HepG2 (cell line): ENCODE data around the gene PFDN5. TPM values are rescaled to one million over a fixed set of nuclear protein-coding genes. Genes with fewer than 3 reads are reported as not detected.

Experiments
- CCDC6 ChIP-seq: sonication (generic); formaldehyde crosslinking; IDR thresholded peaks from 2 replicates; pipeline ENCODE4 v1.8.1; 2022; ENCODE audit warnings: mild to moderate bottlenecking, missing genetic modification reagents, moderate library complexity
- CENPX ChIP-seq: sonication (generic); formaldehyde crosslinking; IDR thresholded peaks from 2 replicates; pipeline ENCODE4 v1.9.0; 2021; ENCODE audit warnings: mild to moderate bottlenecking, missing genetic modification reagents, moderate library complexity
- E2F1 ChIP-seq: sonication (generic); formaldehyde crosslinking; IDR thresholded peaks from 2 replicates; pipeline ENCODE4 v1.5.0; 2020; ENCODE audit warnings: missing genetic modification reagents
- ETS1 ChIP-seq: sonication (generic); formaldehyde crosslinking; IDR thresholded peaks from 2 replicates; pipeline ENCODE4 v1.4.0; 2020; ENCODE audit warnings: missing genetic modification reagents
- GABPB1 ChIP-seq: IDR thresholded peaks from 2 replicates; pipeline ENCODE4 v1.6.1; 2016; ENCODE audit warnings: mild to moderate bottlenecking, missing genetic modification reagents, moderate library complexity, missing compliant biosample characterization
- IKZF5 ChIP-seq: IDR thresholded peaks from 2 replicates; pipeline ENCODE4 v1.6.1; 2018; ENCODE audit warnings: missing genetic modification reagents, mild to moderate bottlenecking, missing compliant biosample characterization
- RAD51 ChIP-seq: fragments of 450-650 bp; IDR thresholded peaks from 2 replicates; pipeline ENCODE4 v1.6.1; 2016; ENCODE audit warnings: borderline replicate concordance
- RFXAP ChIP-seq: sonication (generic); formaldehyde crosslinking; IDR thresholded peaks from 2 replicates; pipeline ENCODE4 v1.4.0; 2020; ENCODE audit warnings: missing genetic modification reagents, borderline replicate concordance
- TOPORS ChIP-seq: sonication (generic); formaldehyde crosslinking; IDR thresholded peaks from 2 replicates; pipeline ENCODE4 v1.8.0; 2023; ENCODE audit warnings: mild to moderate bottlenecking, missing genetic modification reagents
- ZBTB21 ChIP-seq: sonication (generic); formaldehyde crosslinking; IDR thresholded peaks from 2 replicates; pipeline ENCODE4 v1.4.0; 2020; ENCODE audit warnings: missing genetic modification reagents
- ZHX2 ChIP-seq, 2 experiments: sonication (generic) in 1 of 2; formaldehyde crosslinking in 1 of 2; IDR thresholded peaks; 2 replicates each; pipeline versions ENCODE4 v1.6.1 to v1.9.0; 2014 to 2022; ENCODE audit warnings: antibody characterized with exemption in 1 of 2, borderline replicate concordance in 1 of 2, inconsistent platforms in 1 of 2, low read depth in 1 of 2, missing genetic modification reagents in 1 of 2
- ZNF18 ChIP-seq: sonication (generic); formaldehyde crosslinking; IDR thresholded peaks from 2 replicates; pipeline ENCODE4 v1.8.0; 2022; ENCODE audit warnings: mild to moderate bottlenecking, missing genetic modification reagents; ENCODE audit not compliant: insufficient replicate concordance
- ZNF230 ChIP-seq: sonication (generic); formaldehyde crosslinking; IDR thresholded peaks from 2 replicates; pipeline ENCODE4 v1.4.0; 2020; ENCODE audit warnings: mild to moderate bottlenecking, missing genetic modification reagents
- ZNF275 ChIP-seq: sonication (generic); formaldehyde crosslinking; IDR thresholded peaks from 2 replicates; pipeline ENCODE4 v1.8.0; 2022; ENCODE audit warnings: missing genetic modification reagents, mild to moderate bottlenecking, inconsistent platforms, borderline replicate concordance
- ZNF570 ChIP-seq: sonication (generic); formaldehyde crosslinking; IDR thresholded peaks from 2 replicates; pipeline ENCODE4 v1.4.0; 2020; ENCODE audit warnings: mild to moderate bottlenecking, missing genetic modification reagents, borderline replicate concordance
- polyA plus RNA-seq, 8 experiments: library from polyadenylated mRNA; depleted of rRNA in 3 of 8; stranded (reverse) in 7 of 8; unstranded in 1 of 8; fragments of >200 nt; fragmentation: Illumina TruSeq in 4 of 8; extraction: Trizol in 4 of 8; gene quantifications; 2 replicates each; pipeline versions ENCODE4 v1.2.1 to v1.2.3, GENCODE V29; 2011 to 2016; ENCODE audit warnings: low read depth in 4 of 8, missing spikeins in 1 of 8, mixed read lengths in 1 of 8; ENCODE audit not compliant: insufficient read depth in 1 of 8
- total RNA-seq, 5 experiments: library from RNA; depleted of rRNA; stranded (reverse); fragments of >200 nt; fragmentation: Illumina TruSeq; extraction: Trizol; gene quantifications; 2 replicates each; pipeline ENCODE4 v1.2.3, GENCODE V29; 2016; ENCODE audit warnings: low read depth in 1 of 5

The PFDN5 gene
- total and polyA plus RNA-seq, 2 of the 13 experiments (the other 11 are each of a cell fraction or from before 2014, with no cell fraction given), result 449 to 462 TPM

GRCh38 chr12:53267999-53268629 lies 27.2 kb upstream of the PFDN5 start, which contains the start of gene ESPL1 (continued):
- TF ChIP-seq ZNF18 (CRISPR knock-in tag) (no peak), ETS1 (CRISPR knock-in tag) (no peak), ZHX2 (IDR thresholded peaks at IDR 0.05; ENCODE audit: low read depth) (no peak), ZHX2 (CRISPR knock-in tag; IDR thresholded peaks at IDR 0.05; ENCODE audit: borderline replicate concordance) (no peak), GABPB1 (CRISPR knock-in tag) (peak; percentile 89), RAD51 (no peak), IKZF5 (CRISPR knock-in tag) (peak; percentile 68; the same call in 1 of the 2 replicates), ZNF570 (CRISPR knock-in tag) (no peak), CENPX (CRISPR knock-in tag) (no peak), ZNF275 (CRISPR knock-in tag) (peak; percentile 62; the same call in 1 of the 2 replicates), E2F1 (peak; percentile 96), ZNF230 (peak; percentile 57; the same call in 1 of the 2 replicates), RFXAP (CRISPR knock-in tag) (0 out of 2 replicates have a peak, but pooled peaks have one; percentile 36), ZBTB21 (CRISPR knock-in tag) (no peak), TOPORS (CRISPR knock-in tag) (peak; percentile 65; the same call in 1 of the 2 replicates), CCDC6 (peak; percentile 47; the same call in 1 of the 2 replicates)
